H1 (cell line): ENCODE data around the gene MGLL. TPM values are rescaled to one million over a fixed set of nuclear protein-coding genes. Genes with fewer than 3 reads are reported as not detected.

Experiments
- CTCF ChIA-PET: fragments of 300-600 bp; sonication (Branson Sonifier 250); formaldehyde crosslinking; loops from one replicate; lab custom pipeline; 2021; ENCODE audit not compliant: partially characterized antibody; lab: Charles Lee
- POLR2A ChIA-PET: fragments of 300-600 bp; sonication (Branson Sonifier 250); formaldehyde crosslinking; loops from one replicate; lab custom pipeline; 2021; ENCODE audit warnings: inconsistent platforms; ENCODE audit not compliant: partially characterized antibody; lab: Charles Lee
- DNase-seq, 2 experiments: peaks; one replicate each; pipeline versions ENCODE4 v3.0.0 to v3.0.0-alpha.2; 2010 to 2022; ENCODE audit warnings: low spot score in 2 of 2, low read depth in 1 of 2, mixed read lengths in 1 of 2
- FAIRE-seq: peaks from 2 replicates; lab custom pipeline; 2011; peaks lifted over from hg19 to GRCh38; lab: Jason Lieb, UNC
- H2AFZ ChIP-seq: 2 replicates; pipeline ENCODE4 v1.8.1; 2012; ENCODE audit warnings: low read length, inconsistent platforms
- H2AK5ac ChIP-seq: 2 replicates; pipeline ENCODE4 v1.6.1; 2013; ENCODE audit warnings: low read depth, low read length
- H2BK120ac ChIP-seq: replicated peaks from 2 replicates; pipeline ENCODE3; 2013; ENCODE audit warnings: low read depth, low read length, inconsistent platforms
- H2BK12ac ChIP-seq: 2 replicates; pipeline ENCODE4 v1.6.1; 2013; ENCODE audit warnings: low read depth, low read length
- H2BK15ac ChIP-seq: 2 replicates; pipeline ENCODE4 v1.6.1; 2013; ENCODE audit warnings: low read length
- H2BK20ac ChIP-seq: 2 replicates; pipeline ENCODE4 v1.6.1; 2013; ENCODE audit warnings: low read length
- H2BK5ac ChIP-seq: 2 replicates; pipeline ENCODE4 v1.6.1; 2013; ENCODE audit warnings: low read depth, low read length
- H3K14ac ChIP-seq: 2 replicates; pipeline ENCODE4 v1.6.1; 2013; ENCODE audit warnings: inconsistent platforms; ENCODE audit not compliant: insufficient read length
- H3K18ac ChIP-seq: 2 replicates; pipeline ENCODE4 v1.6.1; 2013; ENCODE audit warnings: low read length; ENCODE audit errors: extremely low read depth
- H3K23ac ChIP-seq: 2 replicates; pipeline ENCODE4 v1.6.1; 2013; ENCODE audit warnings: inconsistent platforms; ENCODE audit not compliant: insufficient read length
- H3K23me2 ChIP-seq: 2 replicates; pipeline ENCODE4 v1.6.1; 2013; ENCODE audit warnings: low read depth, low read length
- H3K27ac ChIP-seq: 2 replicates; pipeline ENCODE4 v1.6.1; 2011; ENCODE audit warnings: low read depth, low read length, inconsistent platforms
- H3K27me3 ChIP-seq, 4 experiments: replicated peaks in 1 of 4; 1 replicate in 1 of 4; 2 replicates in 3 of 4; pipeline versions ENCODE4 v1.6.1 to v1.8.1; 2011 to 2013; ENCODE audit warnings: low read length in 3 of 4, mild to moderate bottlenecking in 3 of 4, inconsistent platforms in 2 of 4, mixed read lengths in 2 of 4, moderate library complexity in 1 of 4; ENCODE audit not compliant: control insufficient read depth in 3 of 4, insufficient read depth in 3 of 4; ENCODE audit errors: extremely low read depth in 1 of 4
- H3K36me3 ChIP-seq, 4 experiments: 2 replicates each; pipeline versions ENCODE4 v1.6.1 to v1.8.1; 2011 to 2013; ENCODE audit warnings: mild to moderate bottlenecking in 4 of 4, low read length in 3 of 4, moderate library complexity in 2 of 4, control low read depth in 1 of 4, inconsistent platforms in 1 of 4; ENCODE audit not compliant: insufficient read depth in 4 of 4, control insufficient read depth in 2 of 4
- H3K4ac ChIP-seq: replicated peaks from 2 replicates; pipeline ENCODE3; 2013; ENCODE audit warnings: low read length, low read depth, mixed read lengths, inconsistent platforms; ENCODE audit not compliant: insufficient read length
- H3K4me1 ChIP-seq, 4 experiments: replicated peaks in 1 of 4; 1 replicate in 1 of 4; 2 replicates in 3 of 4; pipeline versions ENCODE4 v1.6.1 to v1.8.1; 2011 to 2013; ENCODE audit warnings: low read length in 3 of 4, inconsistent platforms in 2 of 4, mixed read lengths in 1 of 4; ENCODE audit not compliant: insufficient read depth in 4 of 4, control insufficient read depth in 3 of 4
- H3K4me2 ChIP-seq, 2 experiments: 2 replicates each; pipeline versions ENCODE4 v1.6.1 to v1.8.1; 2011 to 2013; ENCODE audit warnings: low read depth in 2 of 2, low read length in 2 of 2, control low read depth in 1 of 2, inconsistent platforms in 1 of 2, mild to moderate bottlenecking in 1 of 2; ENCODE audit not compliant: insufficient read depth in 1 of 2
- H3K4me3 ChIP-seq, 4 experiments: fragments of 200-600, 300-600 bp in 1 of 4; sonication (generic), shearing (Covaris generic), sonication (Bioruptor Twin) in 1 of 4; 2 replicates each; pipeline versions ENCODE4 v1.5.1 to v1.8.1; 2011 to 2016; ENCODE audit warnings: low read length in 4 of 4, low read depth in 3 of 4, control low read depth in 2 of 4, inconsistent platforms in 2 of 4, mild to moderate bottlenecking in 2 of 4, mixed read lengths in 1 of 4, moderate library complexity in 1 of 4; ENCODE audit not compliant: insufficient read depth in 2 of 4; ENCODE audit errors: extremely low read depth in 1 of 4
- H3K56ac ChIP-seq: replicated peaks from 2 replicates; pipeline ENCODE3; 2013; ENCODE audit warnings: low read depth, mild to moderate bottlenecking, mixed read lengths, low read length, inconsistent platforms; ENCODE audit not compliant: insufficient read length
- H3K79me1 ChIP-seq: 2 replicates; pipeline ENCODE4 v1.6.1; 2013; ENCODE audit warnings: low read depth, low read length, control low read depth
- H3K79me2 ChIP-seq, 2 experiments: 2 replicates each; pipeline versions ENCODE4 v1.6.1 to v1.8.1; 2012 to 2013; ENCODE audit warnings: low read length in 2 of 2, mild to moderate bottlenecking in 2 of 2, inconsistent platforms in 1 of 2; ENCODE audit not compliant: insufficient read depth in 2 of 2, control insufficient read depth in 1 of 2
- H3K9ac ChIP-seq, 4 experiments: replicated peaks in 1 of 4; 1 replicate in 1 of 4; 2 replicates in 3 of 4; pipeline versions ENCODE4 v1.6.1 to v1.8.1; 2011 to 2013; ENCODE audit warnings: low read depth in 3 of 4, low read length in 3 of 4, control low read depth in 2 of 4, mild to moderate bottlenecking in 2 of 4, moderate library complexity in 2 of 4, inconsistent platforms in 1 of 4; ENCODE audit errors: extremely low read depth in 1 of 4
- H3K9me3 ChIP-seq, 2 experiments: 2 replicates each; pipeline versions ENCODE4 v1.6.1 to v1.8.1; 2012 to 2013; ENCODE audit warnings: mild to moderate bottlenecking in 2 of 2, moderate library complexity in 2 of 2, control low read depth in 1 of 2, inconsistent platforms in 1 of 2, low read depth in 1 of 2, low read length in 1 of 2, mixed read lengths in 1 of 2; ENCODE audit not compliant: insufficient read depth in 2 of 2
- H4K20me1 ChIP-seq, 2 experiments: replicated peaks in 1 of 2; 2 replicates each; pipeline versions ENCODE3 to v1.8.1; 2011 to 2013; ENCODE audit warnings: inconsistent platforms in 2 of 2, low read length in 2 of 2, mild to moderate bottlenecking in 1 of 2; ENCODE audit not compliant: insufficient read depth in 2 of 2, control insufficient read depth in 1 of 2
- H4K5ac ChIP-seq: 2 replicates; pipeline ENCODE4 v1.6.1; 2013; ENCODE audit warnings: low read length, low read depth, mixed read lengths, inconsistent platforms; ENCODE audit not compliant: insufficient read length
- H4K8ac ChIP-seq: 2 replicates; pipeline ENCODE4 v1.8.0; 2013; ENCODE audit warnings: mild to moderate bottlenecking, moderate library complexity, low read length, inconsistent platforms; ENCODE audit not compliant: insufficient read depth; ENCODE audit errors: extremely low read depth
- H4K91ac ChIP-seq: replicated peaks from 2 replicates; pipeline ENCODE3; 2013; ENCODE audit warnings: low read length, mixed read lengths, inconsistent platforms; ENCODE audit not compliant: insufficient read length
- CBX8 ChIP-seq: fragments of 300-800, 300-1000 bp; sonication (generic); IDR thresholded peaks from 2 replicates; pipeline ENCODE4 v1.7.1; 2016; ENCODE audit warnings: low read depth, low read length, borderline replicate concordance
- KDM4A ChIP-seq: IDR thresholded peaks from one replicate; pipeline ENCODE4 v1.7.1; 2012; ENCODE audit warnings: low read depth, mild to moderate bottlenecking, moderate library complexity, low read length, inconsistent platforms; ENCODE audit not compliant: severe bottlenecking
- NANOG ChIP-seq: IDR thresholded peaks from 2 replicates; pipeline ENCODE4 v1.6.1; 2011; ENCODE audit warnings: low read length, low read depth, mild to moderate bottlenecking, inconsistent platforms; ENCODE audit not compliant: insufficient read depth, poor library complexity, severe bottlenecking
- SP2 ChIP-seq: IDR thresholded peaks from 2 replicates; pipeline ENCODE4 v1.6.1; 2012; ENCODE audit warnings: mild to moderate bottlenecking, low read length, inconsistent platforms
- WGBS, 2 experiments: shearing (Covaris generic) in 1 of 2; methylation state at CpG; one replicate each; pipeline versions ENCODE4 v1.1.6 to v1.1.7; 2013 to 2015; ENCODE audit warnings: low lambda C conversion rate in 2 of 2, mixed read lengths in 2 of 2, inconsistent platforms in 1 of 2, low coverage in 1 of 2, missing lambda C conversion rate in 1 of 2; ENCODE audit not compliant: insufficient replicate concordance in 2 of 2, insufficient coverage in 1 of 2, insufficient read length in 1 of 2; ENCODE audit errors: extremely low coverage in 1 of 2, missing lambda C conversion rate in 1 of 2; 5-methylcytosine and 5-hydroxymethylcytosine counted together
- polyA plus RNA-seq, 7 experiments: library from polyadenylated mRNA; depleted of rRNA in 3 of 7; stranded (reverse) in 5 of 7; unstranded in 2 of 7; fragments of >200 nt in 5 of 7; fragments of 200-250 nt in 2 of 7; gene quantifications; 1 replicate in 5 of 7; 2 replicates in 1 of 7; 4 replicates in 1 of 7; pipeline versions ENCODE4 v1.2.1 to v1.2.3, GENCODE V29; 2011 to 2013; ENCODE audit warnings: missing spikeins in 2 of 7, mixed read lengths in 2 of 7
- total RNA-seq: library from RNA; stranded (reverse); fragmentation: NEBNext Ultra II Directional; extraction: Animal tissue kit (Norgen Biotek cat#: 25700); gene quantifications from 2 replicates; pipeline ENCODE4 v1.2.1, GENCODE V29; 2021

The MGLL gene
- total and polyA plus RNA-seq, 2 of the 8 experiments (the other 6 are each of a cell fraction or from before 2014, with no cell fraction given): 0.05 to 0.34 TPM

DNA sequence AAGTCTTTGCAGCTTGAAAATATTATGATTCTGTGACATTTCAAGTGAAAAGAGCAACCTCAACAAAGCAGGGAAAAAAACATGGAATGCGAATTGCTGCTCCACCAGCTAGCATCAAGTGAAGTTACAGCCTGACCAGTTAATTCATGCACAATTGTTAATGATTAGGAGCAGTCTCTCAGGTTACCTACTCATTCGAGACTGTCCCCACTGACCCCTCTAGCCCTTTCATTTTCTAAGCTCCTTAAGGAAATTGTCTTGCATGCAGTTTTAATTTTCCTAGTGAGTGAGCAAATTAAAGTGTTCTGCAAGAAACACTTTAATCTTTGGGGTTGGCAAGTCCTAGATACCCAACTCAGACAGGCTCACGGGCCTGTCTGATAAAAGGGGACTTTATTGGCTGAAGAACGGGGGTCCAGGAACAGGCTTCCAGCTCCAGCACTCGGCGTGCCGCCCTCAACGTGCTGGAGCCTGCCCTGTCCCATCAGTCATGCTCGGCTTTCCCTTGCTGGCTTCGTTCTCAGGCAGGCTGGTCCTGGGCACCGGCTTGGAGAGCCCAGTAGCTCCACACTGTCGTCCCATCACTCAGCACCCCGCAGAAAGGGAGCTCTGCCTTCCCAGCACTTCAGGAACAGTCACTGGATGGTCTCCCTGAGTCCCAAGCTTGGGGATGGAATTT lies 175.0 kb downstream of the MGLL start:
- H3K14ac ChIP-seq: no peak overlapping the region
- DNase-seq (no peak), FAIRE-seq (no peak)
- POLR2A ChIA-PET: interaction anchor here (1.4 kb wide), 1 partner anchor 47 kb away, joined by 3 read pairs; no protein-coding TSS in a partner anchor
- peaks cover 0 to 7% (median 2%) of the 10 kb centered on the region in 4 experiments; a peak in 3 of 7 replicates for H3K4me1 ChIP-seq
- H2AFZ ChIP-seq: no peak overlapping the region
- no peak overlapping the region for H4K5ac ChIP-seq
- no peak overlapping the region for H3K9ac ChIP-seq
- H3K18ac ChIP-seq: no peak overlapping the region
- H3K56ac ChIP-seq: no peak overlapping the region
- CTCF ChIA-PET: interaction anchor here (0.6 to 10.2 kb wide), 12 partner anchors 12 to 641 kb away, joined by 3 to 104 read pairs (median 4); no protein-coding TSS in a partner anchor
- no peak overlapping the region for H3K4me2 ChIP-seq
- H4K8ac ChIP-seq: no peak overlapping the region
- H3K4me3 ChIP-seq: no peak overlapping the region
- H3K36me3 ChIP-seq: no peaks in the 10 kb centered on the region
- no peak overlapping the region for H2BK12ac ChIP-seq
- peaks cover 0 to 4% of the 10 kb centered on the region in 2 experiments for H4K20me1 ChIP-seq
- H2BK120ac ChIP-seq: no peak overlapping the region
- no peaks in the 10 kb centered on the region for H3K79me2 ChIP-seq
- no peak overlapping the region for H3K23ac ChIP-seq
- H3K9me3 ChIP-seq: no peaks in the 10 kb centered on the region
- H2BK15ac ChIP-seq: no peak overlapping the region
- H3K4ac ChIP-seq: no peak overlapping the region
- 92% methylated on average over 13 of the region's 13 CpGs; no CpG with 5 or more reads in 1 of the 2 experiments for WGBS, 2 experiments
- H2AK5ac ChIP-seq: no peak overlapping the region
- no peak overlapping the region for H4K91ac ChIP-seq
- no peak overlapping the region for H2BK20ac ChIP-seq
- no peaks in the 10 kb centered on the region; the same call in 1 of the 2 replicates for H3K79me1 ChIP-seq
- H3K27me3 ChIP-seq: no peaks in the 10 kb centered on the region
- H3K23me2 ChIP-seq: no peaks in the 10 kb centered on the region
- H3K27ac ChIP-seq: no peak overlapping the region
- no peak overlapping the region for H2BK5ac ChIP-seq
- TF ChIP-seq NANOG (no peak), CBX8 (no peak), SP2 (no peak), KDM4A (no peak)
